IMR-90 (cell line): Measurements from ENCODE around the gene NDP. TPM values are rescaled to one million over a fixed set of nuclear protein-coding genes. Genes with fewer than 3 reads are reported as not detected.

Source experiments
- ATAC-seq: fragments of 200-7000 bp; cut with Tn5 transposase; 2 replicates; pipeline ENCODE4 v1.9.1; 2020; ENCODE audit warnings: low read depth, mild to moderate bottlenecking, moderate library complexity
- BruUV-seq: library from RNA; stranded (reverse); fragments of 400-500 nt; replicated peaks from 2 replicates; lab custom pipeline; 2021; lab: Mats Ljungman, UMichigan
- CTCF ChIA-PET: fragments of 300-600 bp; formaldehyde crosslinking; extraction: SDS; loops from one replicate; lab custom pipeline; 2021; ENCODE audit warnings: antibody characterized with exemption; lab: Yijun Ruan, JAX
- POLR2A ChIA-PET: fragments of 300-600 bp; sonication (Branson Sonifier 250); formaldehyde crosslinking; loops from one replicate; lab custom pipeline; 2022; ENCODE audit warnings: antibody characterized with exemption; ENCODE audit not compliant: unreplicated experiment; lab: Charles Lee
- DNase-seq: peaks from one replicate; pipeline ENCODE4 v3.0.0; 2013
- H2AFZ ChIP-seq: replicated peaks from 2 replicates; pipeline ENCODE3; 2013; ENCODE audit warnings: low read length, mild to moderate bottlenecking; ENCODE audit not compliant: poor library complexity
- H2AK5ac ChIP-seq: 2 replicates; pipeline ENCODE4 v1.6.1; 2013; ENCODE audit warnings: low read depth, low read length, inconsistent platforms
- H2AK9ac ChIP-seq: replicated peaks from 2 replicates; pipeline ENCODE3; 2013; ENCODE audit warnings: mild to moderate bottlenecking, low read depth, low read length, moderate library complexity; ENCODE audit not compliant: poor library complexity
- H2BK120ac ChIP-seq: 2 replicates; pipeline ENCODE4 v1.6.1; 2013; ENCODE audit warnings: low read depth, low read length, inconsistent platforms
- H2BK15ac ChIP-seq: 3 replicates; pipeline ENCODE4 v1.6.1; 2013; ENCODE audit warnings: low read depth, low read length, inconsistent platforms
- H2BK20ac ChIP-seq: 2 replicates; pipeline ENCODE4 v1.6.1; 2013; ENCODE audit warnings: low read depth, mild to moderate bottlenecking, inconsistent platforms, low read length, moderate library complexity
- H2BK5ac ChIP-seq: 2 replicates; pipeline ENCODE4 v1.6.1; 2013; ENCODE audit warnings: mild to moderate bottlenecking, low read depth, low read length, inconsistent platforms; ENCODE audit not compliant: poor library complexity, severe bottlenecking
- H3K14ac ChIP-seq: replicated peaks from 2 replicates; pipeline ENCODE4 v1.6.1; 2013; ENCODE audit warnings: low read depth, low read length, inconsistent platforms
- H3K18ac ChIP-seq: 2 replicates; pipeline ENCODE4 v1.6.1; 2013; ENCODE audit warnings: low read depth, low read length, control low read depth
- H3K23ac ChIP-seq: 2 replicates; pipeline ENCODE4 v1.6.1; 2013; ENCODE audit warnings: low read depth, low read length, inconsistent platforms
- H3K27ac ChIP-seq: 2 replicates; pipeline ENCODE4 v1.5.1; 2013; ENCODE audit warnings: mild to moderate bottlenecking, control low read depth, low read length; ENCODE audit not compliant: insufficient read depth
- H3K27me3 ChIP-seq: 2 replicates; pipeline ENCODE4 v1.6.1; 2013; ENCODE audit warnings: low read length; ENCODE audit not compliant: control insufficient read depth, insufficient read depth
- H3K36me3 ChIP-seq: 2 replicates; pipeline ENCODE4 v1.6.1; 2013; ENCODE audit warnings: low read length, mixed read lengths; ENCODE audit not compliant: control insufficient read depth, insufficient read depth
- H3K4ac ChIP-seq: 2 replicates; pipeline ENCODE4 v1.6.1; 2013; ENCODE audit warnings: low read depth, low read length, inconsistent platforms
- H3K4me1 ChIP-seq: 2 replicates; pipeline ENCODE4 v1.6.1; 2013; ENCODE audit warnings: low read length, mixed read lengths; ENCODE audit not compliant: control insufficient read depth, insufficient read depth
- H3K4me2 ChIP-seq: 2 replicates; pipeline ENCODE4 v1.6.1; 2013; ENCODE audit warnings: low read depth, mild to moderate bottlenecking, control low read depth, low read length, moderate library complexity
- H3K4me3 ChIP-seq: 2 replicates; pipeline ENCODE4 v1.5.1; 2013; ENCODE audit warnings: low read depth, mild to moderate bottlenecking, control low read depth, low read length, moderate library complexity; ENCODE audit not compliant: insufficient read depth
- H3K56ac ChIP-seq: 2 replicates; pipeline ENCODE4 v1.6.1; 2013; ENCODE audit warnings: low read length, inconsistent platforms; ENCODE audit not compliant: insufficient read depth; ENCODE audit errors: extremely low read depth
- H3K79me1 ChIP-seq, 2 experiments: 2 replicates each; pipeline ENCODE4 v1.6.1; 2013; ENCODE audit warnings: low read length in 2 of 2, inconsistent platforms in 1 of 2, low read depth in 1 of 2
- H3K9ac ChIP-seq: 2 replicates; pipeline ENCODE4 v1.6.1; 2013; ENCODE audit warnings: low read depth, low read length, control low read depth
- H3K9me1 ChIP-seq: 2 replicates; pipeline ENCODE4 v1.6.1; 2013; ENCODE audit warnings: low read length, inconsistent platforms; ENCODE audit not compliant: insufficient read depth
- H3K9me3 ChIP-seq: 2 replicates; pipeline ENCODE4 v1.6.1; 2013; ENCODE audit warnings: low read length; ENCODE audit not compliant: control insufficient read depth, insufficient read depth
- H4K20me1 ChIP-seq: 2 replicates; pipeline ENCODE4 v1.6.1; 2013; ENCODE audit warnings: low read length, inconsistent platforms; ENCODE audit not compliant: insufficient read depth
- H4K5ac ChIP-seq: 2 replicates; pipeline ENCODE4 v1.6.1; 2013; ENCODE audit warnings: mild to moderate bottlenecking, low read depth, low read length, control low read depth
- H4K8ac ChIP-seq, 2 experiments: 2 replicates each; pipeline ENCODE4 v1.6.1; 2013; ENCODE audit warnings: low read depth in 2 of 2, low read length in 2 of 2, control low read depth in 1 of 2, inconsistent platforms in 1 of 2
- H4K91ac ChIP-seq: 2 replicates; pipeline ENCODE4 v1.6.1; 2013; ENCODE audit warnings: low read depth, low read length, inconsistent platforms; ENCODE audit not compliant: insufficient read depth
- ELK1 ChIP-seq: fragments of 150-350 bp; IDR thresholded peaks from 2 replicates; pipeline ENCODE4 v1.6.1; 2016; ENCODE audit warnings: low read depth, mild to moderate bottlenecking, low read length, moderate library complexity, borderline replicate concordance
- FOS ChIP-seq: fragments of 150-350 bp; IDR thresholded peaks from 2 replicates; pipeline ENCODE4 v1.6.1; 2016; ENCODE audit warnings: low read depth, low read length
- MXI1 ChIP-seq: IDR thresholded peaks from 2 replicates; pipeline ENCODE4 v1.6.1; 2012; ENCODE audit warnings: low read depth, mild to moderate bottlenecking, low read length, moderate library complexity, borderline replicate concordance
- RAD21 ChIP-seq: IDR thresholded peaks from 2 replicates; pipeline ENCODE4 v1.6.1; 2012; ENCODE audit warnings: low read length, improper control_type of control experiment
- USF2 ChIP-seq: fragments of 150-350 bp; IDR thresholded peaks from 2 replicates; pipeline ENCODE4 v1.6.1; 2017; ENCODE audit warnings: mild to moderate bottlenecking, antibody characterized with exemption, low read length, low read depth
- WGBS, 2 experiments: methylation state at CpG; one replicate each; pipeline versions ENCODE4 v1.1.5 to v1.1.7; 2013; ENCODE audit warnings: missing lambda C conversion rate in 2 of 2; ENCODE audit not compliant: insufficient read length in 1 of 2; ENCODE audit errors: extremely low coverage in 2 of 2; 5-methylcytosine and 5-hydroxymethylcytosine counted together
- dilution Hi-C: fragments of 300-500 bp; cut with HindIII; formaldehyde crosslinking; loops from one replicate; pipeline ENCODE4 v1.14.3; 2018; ENCODE audit warnings: low sequenced_read_pairs; ENCODE audit not compliant: unreplicated experiment
- in situ Hi-C: fragments of 300-500 bp; cut with MboI; formaldehyde crosslinking; loops from 3 replicates; pipeline ENCODE4 v1.14.3; 2019; ENCODE audit warnings: low sequenced_read_pairs, inconsistent platforms, mixed read lengths
- intact Hi-C: fragments of 100-400 bp; cut with micrococcal nuclease; formaldehyde crosslinking; loops from 2 replicates; pipeline ENCODE4 v1.10.0; 2022
- polyA plus RNA-seq, 3 experiments: library from polyadenylated mRNA; depleted of rRNA; stranded (reverse); fragments of >200 nt; gene quantifications; 2 replicates each; pipeline ENCODE4 v1.2.3, GENCODE V29; 2012; ENCODE audit warnings: low replicate concordance in 1 of 3
- total RNA-seq: library from RNA; depleted of rRNA; stranded (reverse); fragments of >200 nt; gene quantifications from 2 replicates; pipeline ENCODE4 v1.2.3, GENCODE V29; 2012

NDP gene
- total and polyA plus RNA-seq, 2 of the 4 experiments (the other 2 are of a cell fraction) = 0.36 to 0.39 TPM

GRCh38 chrX:44022964-44023363 lies 49.8 kb upstream of the NDP start:
- Histone ChIP-seq H2BK5ac (no peak overlapping the region), H3K27ac (no peak overlapping the region), H3K14ac (no peak overlapping the region), H3K23ac (no peak overlapping the region), H4K91ac (no peak overlapping the region), H3K56ac (no peak overlapping the region), H4K20me1 (no peaks in the 10 kb centered on the region; the same call in 1 of the 2 replicates), H3K4ac (no peak overlapping the region), H4K5ac (no peak overlapping the region), H3K18ac (no peak overlapping the region), H3K4me1 (no peaks in the 10 kb centered on the region), H2AFZ (no peak overlapping the region), H2BK20ac (no peak overlapping the region), H3K27me3 (no peaks in the 10 kb centered on the region), H3K9me1 (no peaks in the 10 kb centered on the region), H2AK5ac (no peak overlapping the region), H2BK15ac (no peak overlapping the region), H2AK9ac (no peak overlapping the region), H3K79me1 (no peaks in the 10 kb centered on the region), H3K9me3 (no peaks in the 10 kb centered on the region), H2BK120ac (no peak overlapping the region), H3K4me3 (no peak overlapping the region), H4K8ac (no peak overlapping the region), H3K4me2 (no peak overlapping the region), H3K36me3 (no peaks in the 10 kb centered on the region), H3K9ac (no peak overlapping the region)
- intact Hi-C loops (no loop called here), in situ Hi-C loops (no loop called here), dilution Hi-C loops (no loop called here)
- no peak for ATAC-seq
- no CpG with 5 or more reads among the region's 2 CpGs for WGBS, 2 experiments
- TF ChIP-seq ELK1 = no peak
- no peak for TF ChIP-seq RAD21
- no peak for TF ChIP-seq USF2
- TF ChIP-seq FOS = no peak
- TF ChIP-seq MXI1 = no peak
- CTCF ChIA-PET = no interaction called here
- DNase-seq = no peak
- no TSS peak for BruUV-seq
- POLR2A ChIA-PET = no interaction called here
